Measurements from ENCODE around the gene BAIAP3. TPM values are rescaled to one million over a fixed set of nuclear protein-coding genes. Genes with fewer than 3 reads are reported as not detected.
A peak's percentile ranks its signal among the peaks of the same experiment; 100 is the strongest.

The BAIAP3 gene, protein sequence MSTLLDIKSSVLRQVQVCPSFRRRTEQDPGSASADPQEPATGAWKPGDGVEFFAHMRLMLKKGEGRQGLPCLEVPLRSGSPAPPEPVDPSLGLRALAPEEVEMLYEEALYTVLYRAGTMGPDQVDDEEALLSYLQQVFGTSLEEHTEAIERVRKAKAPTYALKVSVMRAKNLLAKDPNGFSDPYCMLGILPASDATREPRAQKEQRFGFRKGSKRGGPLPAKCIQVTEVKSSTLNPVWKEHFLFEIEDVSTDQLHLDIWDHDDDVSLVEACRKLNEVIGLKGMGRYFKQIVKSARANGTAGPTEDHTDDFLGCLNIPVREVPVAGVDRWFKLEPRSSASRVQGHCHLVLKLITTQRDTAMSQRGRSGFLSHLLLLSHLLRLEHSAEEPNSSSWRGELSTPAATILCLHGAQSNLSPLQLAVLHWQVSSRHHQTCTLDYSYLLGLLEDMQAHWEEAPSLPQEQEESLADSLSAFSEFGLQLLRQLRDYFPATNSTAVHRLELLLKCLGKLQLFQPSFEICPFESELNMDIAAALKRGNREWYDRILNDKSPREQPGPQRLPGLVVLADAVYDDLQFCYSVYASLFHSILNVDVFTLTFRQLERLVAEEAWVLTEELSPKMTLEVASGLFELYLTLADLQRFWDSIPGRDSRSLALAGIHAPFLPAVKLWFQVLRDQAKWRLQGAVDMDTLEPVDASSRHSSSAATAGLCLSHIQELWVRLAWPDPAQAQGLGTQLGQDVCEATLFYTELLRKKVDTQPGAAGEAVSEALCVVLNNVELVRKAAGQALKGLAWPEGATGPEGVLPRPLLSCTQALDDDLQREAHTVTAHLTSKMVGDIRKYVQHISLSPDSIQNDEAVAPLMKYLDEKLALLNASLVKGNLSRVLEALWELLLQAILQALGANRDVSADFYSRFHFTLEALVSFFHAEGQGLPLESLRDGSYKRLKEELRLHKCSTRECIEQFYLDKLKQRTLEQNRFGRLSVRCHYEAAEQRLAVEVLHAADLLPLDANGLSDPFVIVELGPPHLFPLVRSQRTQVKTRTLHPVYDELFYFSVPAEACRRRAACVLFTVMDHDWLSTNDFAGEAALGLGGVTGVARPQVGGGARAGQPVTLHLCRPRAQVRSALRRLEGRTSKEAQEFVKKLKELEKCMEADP
- 0.36 to 1.7 TPM (median 1.5 TPM) in 3 replicates for total RNA-seq
- long read RNA-seq, partial matches to known transcripts: 2 of 3 reads
- long read RNA-seq, other reads (novel, unspliced or antisense): 1 of 3 reads

DNA sequence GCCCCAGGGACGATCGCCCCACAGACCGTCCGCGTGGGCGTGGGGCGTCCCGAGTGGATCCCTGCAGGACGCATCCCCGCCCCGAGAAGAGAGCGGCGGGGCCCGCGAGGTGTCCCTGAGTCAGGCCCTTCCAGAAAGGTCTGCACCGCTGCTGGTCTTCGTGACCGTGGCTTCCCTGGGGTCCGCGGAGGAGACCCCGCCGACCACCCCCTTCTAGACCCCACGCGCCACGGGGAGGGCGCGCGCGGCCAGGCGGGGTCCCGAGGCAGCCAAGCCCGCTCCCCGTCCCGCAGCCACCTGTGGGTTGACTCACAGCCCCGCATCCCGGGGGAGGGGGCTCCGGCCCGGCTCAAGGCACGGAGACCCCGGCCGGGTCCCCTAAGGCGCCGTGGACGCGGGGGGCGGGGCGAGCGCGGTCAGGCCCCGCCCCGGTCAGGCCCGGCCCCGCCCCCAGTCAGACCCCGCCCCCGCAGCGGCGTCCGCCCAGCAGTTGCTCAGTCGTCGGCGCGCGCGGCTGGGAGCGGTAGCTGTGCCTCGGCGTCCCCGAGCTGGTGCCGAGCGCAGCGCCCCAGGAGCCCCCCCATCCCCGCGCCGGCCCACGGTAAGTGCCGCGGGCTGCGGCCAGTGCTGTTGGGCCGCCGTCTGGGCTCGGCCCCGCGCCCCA lies at the start of gene BAIAP3:
Gene BAIAP3 (plus strand): TSS at position 497 of the 664 bp plus-strand sequence. CDS start 4,905 bp downstream, outside the sequence.
- no peak for DNase-seq (ENCODE audit: low spot score)
- H3K27me3 Mint-ChIP-seq (ENCODE audit: low read depth): peaks cover 26% of the 10 kb centered on the region
- peak within 1 kb of the TSS; percentile 35 for H3K4me3 Mint-ChIP-seq (ENCODE audit: unreplicated experiment)
- H3K36me3 Mint-ChIP-seq (ENCODE audit: low read depth): no peaks in the 10 kb centered on the region
- H3K9me3 Mint-ChIP-seq (ENCODE audit: low read depth): no peaks in the 10 kb centered on the region
- TF ChIP-seq, protein P1, sequence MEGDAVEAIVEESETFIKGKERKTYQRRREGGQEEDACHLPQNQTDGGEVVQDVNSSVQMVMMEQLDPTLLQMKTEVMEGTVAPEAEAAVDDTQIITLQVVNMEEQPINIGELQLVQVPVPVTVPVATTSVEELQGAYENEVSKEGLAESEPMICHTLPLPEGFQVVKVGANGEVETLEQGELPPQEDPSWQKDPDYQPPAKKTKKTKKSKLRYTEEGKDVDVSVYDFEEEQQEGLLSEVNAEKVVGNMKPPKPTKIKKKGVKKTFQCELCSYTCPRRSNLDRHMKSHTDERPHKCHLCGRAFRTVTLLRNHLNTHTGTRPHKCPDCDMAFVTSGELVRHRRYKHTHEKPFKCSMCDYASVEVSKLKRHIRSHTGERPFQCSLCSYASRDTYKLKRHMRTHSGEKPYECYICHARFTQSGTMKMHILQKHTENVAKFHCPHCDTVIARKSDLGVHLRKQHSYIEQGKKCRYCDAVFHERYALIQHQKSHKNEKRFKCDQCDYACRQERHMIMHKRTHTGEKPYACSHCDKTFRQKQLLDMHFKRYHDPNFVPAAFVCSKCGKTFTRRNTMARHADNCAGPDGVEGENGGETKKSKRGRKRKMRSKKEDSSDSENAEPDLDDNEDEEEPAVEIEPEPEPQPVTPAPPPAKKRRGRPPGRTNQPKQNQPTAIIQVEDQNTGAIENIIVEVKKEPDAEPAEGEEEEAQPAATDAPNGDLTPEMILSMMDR (IDR thresholded peaks at IDR 0.05): no peak
- H3K27ac Mint-ChIP-seq (ENCODE audit: unreplicated experiment): no peak within 1 kb of the TSS
- H3K4me1 Mint-ChIP-seq (ENCODE audit: low read depth): peaks cover 4% of the 10 kb centered on the region

- TF ChIP-seq, protein P1 (IDR thresholded peaks at IDR 0.05): no peak
- H3K4me1 Mint-ChIP-seq (ENCODE audit: low read depth): peaks cover 7% of the 10 kb centered on the region
- no peak for DNase-seq (ENCODE audit: low spot score)
- H3K9me3 Mint-ChIP-seq (ENCODE audit: low read depth): no peaks in the 10 kb centered on the region
- H3K27ac Mint-ChIP-seq (ENCODE audit: unreplicated experiment): no peak overlapping the region
- H3K36me3 Mint-ChIP-seq (ENCODE audit: low read depth): no peaks in the 10 kb centered on the region
- peaks cover 30% of the 10 kb centered on the region for H3K27me3 Mint-ChIP-seq (ENCODE audit: low read depth)
- H3K4me3 Mint-ChIP-seq (ENCODE audit: unreplicated experiment): no peak overlapping the region
Measured at GRCh38 chr16:1283996-1284616, 49.3 kb upstream of the BAIAP3 start.

DNA sequence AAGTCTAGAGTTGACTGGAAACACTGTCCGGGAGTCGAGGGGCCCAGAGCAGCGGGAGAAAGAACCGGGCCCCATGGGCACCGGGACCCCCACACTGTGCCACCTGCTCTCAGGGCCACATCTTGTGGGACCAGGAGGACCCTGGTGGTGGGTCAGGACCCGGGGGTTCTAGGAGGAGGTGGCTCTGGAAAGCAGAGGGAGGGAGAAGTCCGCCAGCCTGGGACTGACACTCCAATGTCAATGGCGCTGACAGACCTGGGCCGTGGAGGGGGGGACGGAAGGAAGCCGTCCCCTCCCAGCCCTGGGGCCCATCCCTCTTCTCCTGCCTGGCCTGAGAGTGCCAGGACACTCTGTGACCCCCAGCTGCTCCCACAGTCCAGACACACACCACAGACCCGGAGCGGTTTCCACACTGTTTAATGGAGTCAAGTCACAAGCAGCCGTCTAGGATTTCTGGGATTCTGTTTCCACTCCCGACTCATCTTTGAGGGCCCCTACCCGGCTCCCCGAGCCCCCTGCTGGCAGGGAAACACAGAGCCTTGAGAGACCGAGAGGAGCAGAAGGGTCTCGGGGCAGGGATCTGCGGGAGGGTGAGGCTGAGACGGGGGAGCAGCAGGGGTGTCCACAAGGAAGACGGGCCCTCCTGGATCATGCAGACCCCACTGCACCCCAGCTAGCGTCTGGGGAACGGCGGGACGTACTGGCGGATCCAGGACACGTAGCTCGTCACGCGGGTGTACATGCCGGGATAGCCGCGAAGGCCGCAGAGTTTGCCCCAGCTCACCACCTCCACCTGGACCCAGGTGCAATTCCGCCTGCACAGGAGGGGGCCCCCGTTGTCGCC lies 47.6 kb upstream of the BAIAP3 start:
- H3K4me1 Mint-ChIP-seq (ENCODE audit: low read depth): peaks cover 7% of the 10 kb centered on the region
- H3K36me3 Mint-ChIP-seq (ENCODE audit: low read depth): no peaks in the 10 kb centered on the region
- peaks cover 42% of the 10 kb centered on the region for H3K27me3 Mint-ChIP-seq (ENCODE audit: low read depth)
- no peak overlapping the region for H3K27ac Mint-ChIP-seq (ENCODE audit: unreplicated experiment)
- no peaks in the 10 kb centered on the region for H3K9me3 Mint-ChIP-seq (ENCODE audit: low read depth)
- peak; percentile 81 for DNase-seq (ENCODE audit: low spot score)
- TF ChIP-seq, protein P1 (IDR thresholded peaks at IDR 0.05): peak; percentile 15
- no peak overlapping the region for H3K4me3 Mint-ChIP-seq (ENCODE audit: unreplicated experiment)

- H3K4me1 Mint-ChIP-seq (ENCODE audit: low read depth): peaks cover 7% of the 10 kb centered on the region
- H3K4me3 Mint-ChIP-seq (ENCODE audit: unreplicated experiment): no peak overlapping the region
- no peaks in the 10 kb centered on the region for H3K36me3 Mint-ChIP-seq (ENCODE audit: low read depth)
- TF ChIP-seq, protein P1 (IDR thresholded peaks at IDR 0.05): no peak
- no peak overlapping the region for H3K27ac Mint-ChIP-seq (ENCODE audit: unreplicated experiment)
- H3K9me3 Mint-ChIP-seq (ENCODE audit: low read depth): no peaks in the 10 kb centered on the region
- DNase-seq (ENCODE audit: low spot score): no peak
- H3K27me3 Mint-ChIP-seq (ENCODE audit: low read depth): peaks cover 43% of the 10 kb centered on the region
Measured at GRCh38 chr16:1286513-1287094, 46.8 kb upstream of the BAIAP3 start.
